ENCODE results near the gene RTTN. TPM values are rescaled to one million over a fixed set of nuclear protein-coding genes. Genes with fewer than 3 reads are reported as not detected.

RTTN gene
- total RNA-seq (2021) (18.9 to 23.0 TPM (median 21.5 TPM) in 3 replicates), Bru-seq, nascent RNA (percentile 72 among the genes with signal in this experiment)
- long read RNA-seq, experiment 1, full-length matches to known transcripts: 8 of 40 reads
- long read RNA-seq, experiment 1, partial matches to known transcripts: 14 of 40 reads
- long read RNA-seq, experiment 1, other reads (novel, unspliced or antisense): 18 of 40 reads
- long read RNA-seq, experiment 2, full-length matches to known transcripts: 1 of 9 reads
- long read RNA-seq, experiment 2, partial matches to known transcripts: 3 of 9 reads
- long read RNA-seq, experiment 2, other reads (novel, unspliced or antisense): 5 of 9 reads
- long read RNA-seq, experiment 3, partial matches to known transcripts: 0 of 1 reads
- long read RNA-seq, experiment 3, other reads (novel, unspliced or antisense): 0 of 1 reads

GRCh38 chr18:70205421-70206397, at the start of gene RTTN:
TSS of gene RTTN (minus strand) at chr18:70205687. CDS start at chr18:70205658, 29 bp downstream.
- POLR2A ChIA-PET: interaction anchor here (1.2 kb wide), 1 partner anchor 17 kb away, joined by 3 read pairs; no protein-coding TSS in a partner anchor
- DNase-seq (ENCODE audit: low spot score) (peak; percentile 94), ATAC-seq (peak; percentile 99)
- CTCF ChIA-PET: interaction anchor here (1.2 to 1.6 kb wide), 3 partner anchors 10 to 249 kb away, joined by 3 to 9 read pairs (median 7); no protein-coding TSS in a partner anchor
- Mint-ChIP-seq H3K4me1 (peaks cover 15% of the 10 kb centered on the region), H3K36me3 (peaks cover 16% of the 10 kb centered on the region), H3K27me3 (ENCODE audit: low read depth) (no peaks in the 10 kb centered on the region; the same call in 1 of the 2 replicates), H3K4me3 (peak within 1 kb of the TSS; percentile 99), H3K9me3 (no peaks in the 10 kb centered on the region), H3K27ac (peak within 1 kb of the TSS; percentile 100)
- TF ChIP-seq ETV6 (CRISPR knock-in tag; IDR thresholded peaks at IDR 0.05): peak; percentile 34; the same call in 1 of the 2 replicates
- TF ChIP-seq ZNF532 (CRISPR knock-in tag; IDR thresholded peaks at IDR 0.05; ENCODE audit: borderline replicate concordance): no peak
- no peak for TF ChIP-seq NR2C2 (CRISPR knock-in tag; IDR thresholded peaks at IDR 0.05)
- TF ChIP-seq EMX1 (CRISPR knock-in tag; IDR thresholded peaks at IDR 0.05): no peak
- TF ChIP-seq TEAD4 (CRISPR knock-in tag; IDR thresholded peaks at IDR 0.05): no peak
- TF ChIP-seq ZBTB43 (CRISPR knock-in tag; IDR thresholded peaks at IDR 0.05): peak; percentile 92
- TF ChIP-seq OVOL2 (CRISPR knock-in tag; IDR thresholded peaks at IDR 0.05; ENCODE audit: borderline replicate concordance): no peak
- TF ChIP-seq HMGXB4 (CRISPR knock-in tag; IDR thresholded peaks at IDR 0.05): no peak
- TF ChIP-seq ATF2 (CRISPR knock-in tag; IDR thresholded peaks at IDR 0.05; ENCODE audit: borderline replicate concordance, low read depth): no peak
- no peak for TF ChIP-seq IRF1 (CRISPR knock-in tag; IDR thresholded peaks at IDR 0.05)
- TF ChIP-seq E2F5 (CRISPR knock-in tag; IDR thresholded peaks at IDR 0.05): peak; percentile 97
- TF ChIP-seq ZNF512 (CRISPR knock-in tag; IDR thresholded peaks at IDR 0.05; ENCODE audit: borderline replicate concordance): no peak
- TF ChIP-seq ZNF425 (CRISPR knock-in tag; conservative IDR thresholded peaks at IDR 0.05): no peak
- peak; percentile 83; the same call in 1 of the 2 replicates for TF ChIP-seq KAT7 (CRISPR knock-in tag; IDR thresholded peaks at IDR 0.05; ENCODE audit: borderline replicate concordance)
- no peak for TF ChIP-seq PRRX2 (CRISPR knock-in tag; IDR thresholded peaks at IDR 0.05)
- TF ChIP-seq E2F1 (CRISPR knock-in tag; IDR thresholded peaks at IDR 0.05): 0 out of 2 replicates have a peak, but pooled peaks have one; percentile 36
- no peak for TF ChIP-seq NR3C1 (CRISPR knock-in tag; conservative IDR thresholded peaks at IDR 0.05; ENCODE audit: low read depth)
